ENCODE data around the gene MAN2B2. TPM values are rescaled to one million over a fixed set of nuclear protein-coding genes. Genes with fewer than 3 reads are reported as not detected.

Gene MAN2B2
- total and polyA plus RNA-seq, 7 donors: 1.8 to 6.6 (median 3.2) TPM

DNA sequence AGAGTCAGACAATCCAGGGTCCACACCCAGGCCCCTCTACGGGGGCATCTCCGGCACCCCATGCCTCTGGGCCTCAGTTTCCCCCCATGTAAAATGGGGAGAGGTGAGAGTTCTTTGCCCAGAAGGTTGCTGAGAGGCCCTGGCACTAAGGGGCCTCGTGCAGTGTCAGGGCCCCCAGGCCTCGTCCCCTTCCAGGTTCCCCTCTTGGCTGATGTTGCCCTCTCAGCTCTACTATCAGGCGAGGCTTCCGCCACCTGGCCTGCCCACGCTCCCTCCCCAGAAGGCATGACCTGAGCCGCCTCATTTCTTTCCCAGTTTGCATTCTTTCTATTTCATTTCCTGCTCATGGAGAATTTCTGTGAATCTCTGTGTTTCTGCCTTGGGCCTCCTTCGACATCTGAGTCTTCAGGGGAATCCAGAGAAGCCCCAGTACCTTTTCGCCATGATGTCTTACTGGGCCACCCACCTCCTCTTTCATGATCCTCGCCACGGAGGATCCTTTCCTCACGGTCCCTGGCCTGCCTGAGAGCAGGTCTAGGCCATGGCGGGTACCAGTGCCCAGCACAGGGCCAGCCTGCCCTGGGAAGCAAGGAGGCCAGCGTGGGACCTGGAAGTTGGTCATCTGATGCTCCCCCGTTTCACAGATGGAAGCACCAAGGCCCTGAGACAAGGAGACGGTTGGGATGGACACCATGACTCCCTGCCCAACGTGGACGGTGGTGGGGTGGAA, 43.6 kb downstream of the MAN2B2 start:
- Histone ChIP-seq H3K27me3 (ENCODE audit: insufficient read depth in 3 of 3, low read length in 2 of 3) (no peaks in the 10 kb centered on the region), H3K36me3 (ENCODE audit: insufficient read depth in 1 of 2, low read depth in 1 of 2) (peaks cover 0 to 19% of the 10 kb centered on the region in 2 donors)

DNA sequence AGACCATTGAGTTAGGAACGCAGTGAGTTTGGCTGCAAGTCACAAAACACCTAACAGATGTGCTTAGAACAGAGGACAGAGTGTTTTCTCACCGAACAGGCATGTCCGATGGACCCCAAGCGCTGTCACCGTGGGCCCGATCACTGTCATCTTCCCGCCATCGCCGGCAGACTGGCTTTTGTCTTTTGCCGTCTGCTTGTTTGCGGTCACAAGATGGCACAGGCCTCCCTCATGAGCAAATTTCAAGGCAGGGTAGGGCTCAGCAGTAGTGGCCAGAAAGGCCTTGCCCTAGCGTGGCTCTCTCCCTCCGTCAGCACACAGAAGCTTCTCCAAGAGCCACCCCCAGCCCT, 44.1 kb downstream of the MAN2B2 start:
- 95 to 98% (median 96%) methylated on average over 13 of the region's 13 CpGs for WGBS, 3 donors
- Histone ChIP-seq H3K36me3 (ENCODE audit: insufficient read depth in 1 of 2, low read depth in 1 of 2) (peaks cover 0 to 19% of the 10 kb centered on the region in 2 donors), H3K4me3 (no peak overlapping the region), H3K9me3 (no peaks in the 10 kb centered on the region), H3K27ac (no peak overlapping the region), H3K27me3 (ENCODE audit: insufficient read depth in 3 of 3, low read length in 2 of 3) (no peaks in the 10 kb centered on the region), H3K4me1 (no peaks in the 10 kb centered on the region)
- no peak for DNase-seq
- no peak for ATAC-seq
- intact Hi-C loops (cut with DNase I): no loop called here
- TF ChIP-seq CTCF (IDR thresholded peaks at IDR 0.05): no peak

More for the DNA sequence above, 43.6 kb downstream of the MAN2B2 start:
- DNase-seq (no peak), ATAC-seq (no peak)
- Histone ChIP-seq H3K4me1 (no peaks in the 10 kb centered on the region), H3K27ac (no peak overlapping the region), H3K9me3 (no peaks in the 10 kb centered on the region), H3K4me3 (no peak overlapping the region)
- intact Hi-C loops (cut with DNase I): no loop called here
- no peak for TF ChIP-seq CTCF (IDR thresholded peaks at IDR 0.05)
- 90 to 95% (median 91%) methylated on average over 19 of the region's 19 CpGs for WGBS, 3 donors

DNA sequence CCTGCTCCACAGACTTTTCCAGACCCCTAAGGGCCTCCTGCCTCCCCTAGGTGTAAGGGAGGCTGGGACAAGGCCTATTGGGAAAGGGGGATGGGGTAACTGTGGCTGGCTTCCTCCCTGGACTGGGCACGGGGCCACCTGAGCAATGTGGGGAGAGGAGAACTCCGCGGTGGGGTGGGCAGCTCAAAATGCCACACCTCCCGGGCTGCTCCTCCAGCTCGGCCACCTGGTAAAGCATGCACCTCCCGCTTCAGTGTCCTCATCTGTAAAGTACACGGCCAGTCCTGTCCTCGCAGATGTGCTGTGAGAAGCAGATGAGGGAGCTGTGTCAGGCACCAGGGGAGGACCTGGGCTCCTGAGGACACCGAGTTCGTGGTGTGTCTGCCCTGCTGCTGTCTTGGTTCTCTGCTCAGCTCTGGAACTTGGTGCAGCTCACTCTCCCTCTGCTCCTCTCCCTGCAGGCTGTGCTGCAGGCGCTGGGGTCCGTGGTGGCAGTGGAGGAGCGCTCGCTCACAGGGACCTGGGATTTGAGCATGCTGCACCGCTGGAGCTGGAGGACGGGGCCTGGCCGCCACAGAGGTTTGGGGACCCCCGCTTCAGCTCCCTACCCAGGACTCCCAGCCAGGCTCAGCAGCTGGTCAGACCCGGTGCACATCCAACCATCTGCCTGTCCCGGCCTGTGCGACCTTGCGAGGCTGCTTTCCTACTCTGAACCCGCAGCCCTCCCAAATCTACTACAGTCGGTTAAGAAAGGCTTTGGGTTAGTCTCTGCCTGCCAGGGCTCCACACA, 44.7 kb downstream of the MAN2B2 start:
- H3K27ac ChIP-seq: no peak overlapping the region
- no peaks in the 10 kb centered on the region for H3K9me3 ChIP-seq
- no peak for DNase-seq
- no peaks in the 10 kb centered on the region for H3K27me3 ChIP-seq (ENCODE audit: insufficient read depth in 3 of 3, low read length in 2 of 3)
- no peak for TF ChIP-seq CTCF (IDR thresholded peaks at IDR 0.05)
- no peaks in the 10 kb centered on the region for H3K4me1 ChIP-seq
- H3K36me3 ChIP-seq (ENCODE audit: insufficient read depth in 1 of 2, low read depth in 1 of 2): peaks cover 0 to 16% of the 10 kb centered on the region in 2 donors
- intact Hi-C loops (cut with DNase I): no loop called here
- H3K4me3 ChIP-seq: no peak overlapping the region
- 89 to 92% (median 90%) methylated on average over 24 of the region's 24 CpGs for WGBS, 3 donors
- ATAC-seq: peak in 1 of 4 donors; percentile 16

- Histone ChIP-seq H3K4me3 (no peak overlapping the region), H3K36me3 (ENCODE audit: insufficient read depth in 1 of 2, low read depth in 1 of 2) (peaks cover 0 to 16% of the 10 kb centered on the region in 2 donors), H3K27ac (no peak overlapping the region), H3K4me1 (no peaks in the 10 kb centered on the region), H3K9me3 (no peaks in the 10 kb centered on the region), H3K27me3 (ENCODE audit: insufficient read depth in 3 of 3, low read length in 2 of 3) (no peaks in the 10 kb centered on the region)
- TF ChIP-seq CTCF (IDR thresholded peaks at IDR 0.05): no peak
- DNase-seq (no peak), ATAC-seq (no peak)
- intact Hi-C loops (cut with DNase I): no loop called here
- WGBS, 3 donors: 91 to 95% (median 94%) methylated on average over 10 of the region's 10 CpGs
These were observed 45.3 kb downstream of the MAN2B2 start for GRCh38 chr4:6620296-6620695.

Measured in psoas muscle (tissue), 8 donors.